ENCODE measurements around the gene URB1.
"Not testable (repeated sequence)": the region's sequence is repeated elsewhere in the genome, so short reads cannot be mapped to it uniquely, and the experiment has no call there.

Gene URB1

DNA sequence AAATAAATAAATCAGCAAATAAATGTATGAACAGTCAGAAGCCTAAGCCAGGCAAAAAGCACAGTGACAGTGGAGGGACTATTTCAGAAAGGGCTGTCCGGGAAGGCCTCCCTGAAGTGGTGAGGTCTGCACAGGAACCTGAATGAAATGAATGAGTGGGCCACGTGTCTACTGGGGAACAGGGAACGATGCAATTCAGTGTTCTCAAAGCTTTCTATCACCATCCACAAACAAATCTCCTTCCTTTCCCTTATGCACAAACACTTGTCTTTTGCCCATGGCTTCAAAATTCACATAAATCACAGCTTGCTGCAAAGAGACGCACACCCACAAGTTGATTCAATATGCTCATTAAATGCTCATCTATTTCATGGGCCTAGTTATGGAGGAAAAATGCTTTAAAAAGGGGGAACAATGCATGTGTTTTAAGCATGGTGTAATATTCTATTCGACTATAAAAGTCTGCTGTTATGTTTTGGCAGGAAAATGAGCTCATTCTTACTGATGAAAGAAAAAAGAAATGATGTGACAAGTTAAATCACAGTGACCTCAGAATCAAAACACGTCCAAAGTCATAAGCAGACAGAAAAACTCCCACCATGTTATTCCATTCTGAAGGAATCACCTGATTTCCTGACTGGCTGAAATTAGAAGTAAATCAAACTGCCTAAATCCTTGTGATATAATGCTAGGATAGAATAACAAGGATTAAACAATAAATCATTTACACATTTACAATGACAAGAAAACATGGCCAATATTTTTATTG, 21.6 kb downstream of the URB1 start:
- no peak for DNase-seq

DNA sequence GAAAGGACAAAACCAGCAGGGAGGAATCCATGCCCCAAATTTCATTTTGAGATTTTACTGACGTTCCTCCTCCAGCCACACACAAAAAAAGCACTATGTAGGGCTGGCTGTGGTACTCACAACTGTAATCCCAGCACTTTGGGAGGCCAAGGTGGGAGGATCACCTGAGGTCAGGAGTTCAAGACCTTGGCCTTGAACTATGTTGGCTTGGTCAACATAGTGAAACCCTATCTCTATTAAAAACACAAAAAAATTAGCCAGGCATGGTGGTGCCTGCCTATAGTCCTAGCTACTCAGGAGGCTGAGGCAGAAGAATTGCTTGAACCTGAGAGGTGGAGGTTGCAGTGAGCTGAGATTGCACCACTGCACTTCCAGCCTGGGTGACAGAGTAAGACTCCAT, 23.9 kb downstream of the URB1 start:
- DNase-seq, result not testable (repeated sequence)

DNA sequence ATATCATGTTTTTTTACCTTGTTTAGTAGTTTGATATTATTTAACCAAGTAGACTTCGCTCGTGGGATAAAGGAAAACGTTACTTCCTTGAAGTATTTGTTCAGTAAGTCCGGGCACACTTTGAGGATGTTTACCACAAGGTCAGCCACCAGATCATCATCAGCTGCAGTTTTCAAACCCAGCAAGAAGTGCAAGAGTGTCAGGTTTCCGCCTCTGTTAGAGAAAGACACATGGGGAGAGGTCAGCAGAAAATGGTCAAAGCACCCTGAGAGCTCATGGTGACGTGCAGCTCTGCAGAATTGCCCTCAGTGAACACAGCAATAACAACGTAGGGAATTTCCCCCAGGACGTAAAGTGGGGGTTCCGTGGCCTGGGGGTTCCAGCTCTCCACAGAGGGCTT, 24.4 kb downstream of the URB1 start:
- no peak for DNase-seq

DNA sequence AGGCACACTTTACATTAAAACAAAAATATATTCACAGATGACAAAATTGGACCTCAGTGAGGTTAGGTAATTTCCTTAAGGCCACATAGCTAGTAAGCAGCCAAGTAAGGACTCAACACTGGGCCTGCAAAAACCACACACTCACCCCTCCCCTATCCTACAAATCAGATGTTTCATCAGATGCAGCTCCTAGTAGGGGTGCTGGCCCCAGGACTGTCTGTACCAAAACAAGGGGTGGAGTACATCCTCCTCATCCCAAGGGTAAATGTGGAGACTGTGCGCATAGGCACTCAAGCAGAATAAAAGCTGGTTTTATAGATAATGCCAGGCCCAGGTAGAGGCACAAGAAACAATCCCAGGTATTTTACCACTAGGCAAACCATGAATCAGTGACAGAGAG, 25.7 kb downstream of the URB1 start:
- DNase-seq, result no peak

- no peak for DNase-seq
Measured at GRCh38 chr21:32366191-32366590, 26.6 kb downstream of the URB1 start.

- no peak for DNase-seq
Measured at GRCh38 chr21:32364796-32365195, 28.0 kb downstream of the URB1 start.

DNA sequence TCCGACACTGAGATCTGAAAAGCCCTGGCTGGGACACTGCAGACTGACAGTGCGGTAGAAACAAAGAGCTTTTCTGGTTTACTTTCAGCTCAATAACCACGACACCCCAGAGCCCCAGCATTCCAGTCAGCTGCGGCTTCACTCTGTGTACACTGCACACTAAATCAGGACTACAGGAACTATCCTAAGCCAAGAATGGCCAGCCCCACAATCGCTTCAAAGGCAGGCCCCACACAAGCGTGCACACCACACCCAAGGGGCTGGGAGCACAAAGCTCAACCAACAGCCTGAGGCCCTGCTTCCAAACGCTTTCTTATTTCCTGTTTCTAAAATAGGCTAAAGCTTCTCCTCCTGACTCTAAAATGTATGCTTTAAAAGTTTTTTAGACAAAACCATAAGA, 28.4 kb downstream of the URB1 start:
- no peak for DNase-seq

- DNase-seq, result no peak
Measured at GRCh38 chr21:32360401-32360975, 32.3 kb downstream of the URB1 start.

DNA sequence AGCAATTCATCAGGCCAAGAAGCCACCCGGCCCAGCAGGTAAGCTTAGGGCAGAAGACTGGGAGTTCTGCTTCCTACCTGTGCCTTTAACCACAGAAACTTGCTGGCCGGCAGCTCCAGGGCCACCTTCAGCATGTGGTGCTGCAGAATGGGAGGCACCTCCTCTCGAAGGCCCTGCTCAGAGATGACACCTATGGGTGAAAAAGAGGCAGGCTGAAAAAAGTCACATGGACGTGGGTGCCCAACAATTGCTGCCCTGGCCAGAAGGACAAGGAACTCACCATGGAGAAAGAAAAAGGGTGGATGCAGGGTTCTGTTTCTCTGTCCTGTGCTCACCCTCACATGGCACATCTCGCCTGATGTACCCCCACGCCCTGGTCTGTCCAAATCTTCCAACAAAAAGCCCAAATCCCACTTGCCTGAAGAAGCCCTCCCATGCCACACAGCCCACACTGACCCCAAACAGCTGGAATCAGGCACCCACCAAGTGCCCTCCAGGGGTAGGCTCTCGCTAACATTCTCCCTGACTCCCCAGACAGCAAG, 33.0 kb downstream of the URB1 start:
- no peak for DNase-seq

DNA sequence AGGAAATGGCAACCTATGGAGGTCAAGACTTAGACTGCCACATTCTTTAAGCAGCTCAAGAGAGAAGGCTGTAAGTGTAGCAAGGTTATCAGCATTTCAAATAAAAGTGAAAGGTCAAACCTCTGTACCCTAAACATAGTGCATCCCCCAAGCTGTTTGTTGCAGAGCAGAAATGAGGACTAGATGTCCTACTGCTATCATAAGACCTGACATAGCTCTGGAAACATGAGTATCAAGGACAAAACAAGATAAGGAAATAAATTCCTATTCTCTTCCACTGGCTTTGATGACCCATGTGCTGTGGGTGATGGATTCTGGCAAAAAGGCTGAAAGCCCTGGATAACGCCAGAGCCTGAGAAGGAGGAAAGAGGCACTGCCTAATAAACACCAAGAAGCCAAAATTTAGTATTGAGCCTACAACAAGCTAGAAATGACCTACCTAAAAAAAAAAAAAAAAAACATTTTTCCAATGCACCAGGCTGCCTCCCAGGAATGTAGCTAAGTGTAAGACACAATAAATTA, 35.9 kb downstream of the URB1 start:
- DNase-seq, result no peak

DNA sequence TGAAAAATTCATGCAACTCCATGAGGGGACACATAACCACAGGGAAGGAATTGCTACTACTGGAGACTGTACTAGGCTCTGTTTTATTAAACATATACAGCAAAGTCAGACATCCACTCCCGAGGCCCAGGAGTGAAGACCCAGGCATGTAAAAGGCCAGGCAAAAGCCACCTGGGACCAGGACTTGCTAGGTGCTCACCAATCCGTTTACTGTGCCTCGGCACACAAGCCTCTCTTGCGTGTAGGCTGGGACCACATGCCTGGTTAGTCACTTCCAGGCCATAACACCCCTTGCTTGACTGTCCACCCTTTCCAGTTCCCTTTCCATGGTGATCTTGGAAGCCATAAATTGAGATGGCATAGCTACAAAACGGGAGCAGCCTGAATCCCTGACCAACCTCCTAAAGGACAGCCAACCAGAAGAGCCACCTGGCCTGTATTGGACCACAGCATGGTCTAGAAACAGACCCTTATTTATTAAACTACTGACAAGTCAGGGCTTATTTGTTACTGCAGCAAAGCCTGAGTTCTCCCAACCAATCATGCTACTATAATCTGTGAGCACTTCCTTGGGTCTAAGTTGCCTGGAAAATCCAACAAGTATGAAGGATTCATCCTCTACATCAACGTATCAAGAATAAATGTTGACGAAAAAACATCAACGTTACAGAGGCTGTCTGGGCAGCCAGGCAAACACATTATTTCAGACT, 39.7 kb downstream of the URB1 start:
- DNase-seq, result no peak

GRCh38 chr21:32352526-32352925, 40.3 kb downstream of the URB1 start:
- no peak for DNase-seq

DNA sequence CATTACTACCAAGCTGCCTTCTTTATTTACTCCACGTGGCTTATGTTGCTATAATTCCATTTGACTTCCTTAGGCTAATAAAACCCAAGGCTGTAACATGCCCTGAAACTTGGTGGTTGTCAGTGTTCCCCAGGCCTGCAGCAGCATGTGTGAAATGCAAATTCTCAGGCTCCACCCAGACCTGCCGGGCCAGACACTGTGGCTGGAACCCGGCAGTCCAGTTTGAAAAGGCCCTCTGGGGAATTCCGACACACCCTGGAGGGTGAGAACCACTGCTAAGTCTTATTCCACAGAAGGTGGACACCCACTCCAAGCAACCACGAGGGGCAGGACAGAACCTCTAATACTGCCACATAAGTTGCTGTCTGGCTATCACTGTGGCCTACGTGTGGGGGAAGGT, 41.4 kb downstream of the URB1 start:
- no peak for DNase-seq

DNA sequence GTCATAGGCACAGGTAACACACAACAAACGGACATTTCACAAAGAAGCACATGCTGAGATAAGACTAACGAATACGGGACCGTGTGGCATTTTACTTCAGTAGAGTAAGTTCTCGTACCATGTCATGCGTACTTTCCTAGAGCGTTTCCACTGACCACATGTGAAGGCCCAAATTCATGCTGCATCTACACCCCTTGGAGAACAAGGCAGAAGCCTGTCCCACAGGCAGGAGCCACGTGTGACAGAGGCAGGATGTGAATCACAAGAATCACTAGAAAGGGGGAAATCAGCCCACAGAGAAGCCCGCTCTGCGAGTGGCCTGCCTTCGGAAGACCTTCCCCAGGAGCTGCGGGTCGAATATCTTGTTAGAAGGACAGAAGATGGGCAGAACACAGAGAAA, 41.8 kb downstream of the URB1 start:
- no peak for DNase-seq

GRCh38 chr21:32350211-32350980, 42.4 kb downstream of the URB1 start:
- no peak for DNase-seq

DNA sequence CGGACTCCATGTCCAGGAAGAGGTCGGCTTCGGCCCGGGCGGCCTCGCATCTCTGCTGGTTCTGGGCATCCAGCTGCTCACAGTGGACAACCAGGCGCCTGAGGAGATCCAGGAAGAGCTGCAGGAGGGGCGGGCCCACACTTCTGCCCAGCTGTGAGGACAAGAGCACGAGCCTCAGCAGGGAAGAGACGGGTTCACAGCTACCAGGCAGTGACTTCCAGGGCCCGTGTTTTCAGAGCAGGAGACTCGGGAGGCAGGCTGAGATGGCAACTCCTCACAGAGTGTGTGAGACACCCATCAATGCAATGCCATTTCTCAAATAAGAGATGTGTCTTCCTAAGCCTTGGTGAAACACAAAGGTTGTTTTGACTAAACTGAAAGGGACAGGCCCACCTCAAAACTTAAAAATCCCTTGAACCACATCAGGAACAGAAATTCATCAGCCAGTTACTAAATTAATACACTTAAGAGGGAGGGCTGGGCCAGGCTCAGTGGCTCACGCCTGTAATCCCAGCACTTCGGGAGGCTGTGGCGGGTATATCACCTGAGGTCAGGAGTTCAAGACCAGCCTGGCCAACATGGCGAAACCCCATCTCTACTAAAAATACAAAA, 43.4 kb downstream of the URB1 start:
- DNase-seq, result no peak

- DNase-seq, result no peak
Measured at GRCh38 chr21:32348604-32349332, 44.0 kb downstream of the URB1 start.

GRCh38 chr21:32347977-32348376, 44.8 kb downstream of the URB1 start:
- no peak for DNase-seq

DNA sequence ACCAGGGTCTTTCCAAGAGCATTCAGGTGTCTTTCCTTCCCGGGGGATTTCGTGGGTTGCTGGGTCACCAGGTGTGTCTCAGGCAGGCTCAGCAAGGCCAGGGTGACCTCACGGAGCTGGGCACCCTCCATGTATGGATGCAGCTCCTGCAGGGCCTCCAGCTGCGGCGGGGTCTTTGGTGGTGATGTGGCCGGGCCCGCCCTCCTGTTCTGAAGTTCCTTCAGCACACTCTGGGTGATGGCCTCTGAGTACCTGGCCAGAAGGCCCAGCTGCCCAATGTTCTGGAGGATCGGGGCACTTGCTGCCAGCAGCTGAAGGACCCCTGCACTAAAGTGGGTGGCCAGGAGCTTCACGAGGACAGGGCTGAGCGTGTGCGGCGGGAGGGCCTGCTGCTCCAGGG, 45.5 kb downstream of the URB1 start:
- no peak for DNase-seq

GRCh38 chr21:32346951-32347350, 45.9 kb downstream of the URB1 start:
- no peak for DNase-seq
